Peyer's patch (tissue), 4 donors: Measurements from ENCODE around the gene PALLD. TPM values are rescaled to one million over a fixed set of nuclear protein-coding genes. Genes with fewer than 3 reads are reported as not detected.

Experiments used
- DNase-seq, 3 donors: peaks; one replicate each; pipeline ENCODE4 v3.0.0-alpha.2; 2017 to 2019
- H3K27ac ChIP-seq, 4 donors: fragments of 200-600 bp; sonication (generic); one replicate each; pipeline ENCODE4 v1.5.1; 2016 to 2019
- H3K27me3 ChIP-seq, 2 donors: fragments of 200-600 bp; sonication (generic); one replicate each; pipeline ENCODE4 v1.5.1; 2019
- H3K36me3 ChIP-seq, 3 donors: fragments of 200-600 bp; sonication (generic); one replicate each; pipeline ENCODE4 v1.5.1; 2016 to 2019
- H3K4me1 ChIP-seq, 4 donors: fragments of 200-600 bp; sonication (generic); one replicate each; pipeline ENCODE4 v1.5.1; 2016 to 2019
- H3K4me3 ChIP-seq, 4 donors: fragments of 200-600 bp; sonication (generic); 1 replicate in 3 of 4; 2 replicates in 1 of 4; pipeline ENCODE4 v1.5.1; 2016 to 2019; ENCODE audit warnings: mild to moderate bottlenecking in 1 of 4
- H3K9me3 ChIP-seq, 4 donors: fragments of 200-600 bp; sonication (generic); one replicate each; pipeline ENCODE4 v1.5.1; 2016 to 2019; ENCODE audit warnings: mild to moderate bottlenecking in 1 of 4
- POLR2A ChIP-seq, 2 donors: fragments of 450-650 bp; IDR thresholded peaks; one replicate each; pipeline ENCODE4 v1.5.1; 2017; ENCODE audit warnings: antibody characterized with exemption in 2 of 2, mild to moderate bottlenecking in 2 of 2, moderate library complexity in 2 of 2
- total RNA-seq, 4 donors: library from RNA; depleted of rRNA; stranded (reverse); fragments of >200 nt; gene quantifications; one replicate each; pipeline ENCODE4 v1.1.0, GENCODE V29; 2016
- TF ChIP-seq, protein P1 (sequence below), 6 experiments: fragments of 450-650 bp in 4 of 6; fragments of 200-600 bp in 2 of 6; sonication (generic) in 1 of 6; IDR thresholded peaks; one replicate each; pipeline ENCODE4 v1.5.1; 2017 to 2019; ENCODE audit warnings: antibody characterized with exemption in 6 of 6, mild to moderate bottlenecking in 3 of 6, moderate library complexity in 1 of 6

Gene PALLD
- total RNA-seq, 4 donors from 2014 or later, result 68.0 to 175 (median 78.4) TPM

DNA sequence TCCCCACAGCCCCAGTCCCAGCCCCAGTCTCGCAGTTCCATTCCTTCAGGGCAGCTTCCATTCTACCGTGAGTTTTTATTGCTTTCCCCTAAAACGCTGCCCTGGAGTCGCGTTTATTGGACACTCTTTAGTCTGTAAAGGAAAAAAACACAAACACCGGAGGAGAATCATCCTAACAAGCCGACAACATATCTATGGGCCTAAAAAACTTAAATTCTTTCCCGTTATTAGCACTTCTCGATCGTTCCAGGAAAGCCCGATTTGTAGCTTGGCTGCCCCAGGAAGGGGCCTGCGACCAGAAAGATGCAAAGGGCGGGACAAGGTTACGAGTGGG is 334.7 kb downstream of the PALLD start:
- peaks cover 0 to 8% (median 0%) of the 10 kb centered on the region in 4 donors for H3K4me1 ChIP-seq
- H3K27ac ChIP-seq, result peak overlapping the region; percentile 68 to 88 (median 82)
- H3K27me3 ChIP-seq, result no peaks in the 10 kb centered on the region
- TF ChIP-seq POLR2A (IDR thresholded peaks at IDR 0.05), result no peak
- TF ChIP-seq, protein P1, sequence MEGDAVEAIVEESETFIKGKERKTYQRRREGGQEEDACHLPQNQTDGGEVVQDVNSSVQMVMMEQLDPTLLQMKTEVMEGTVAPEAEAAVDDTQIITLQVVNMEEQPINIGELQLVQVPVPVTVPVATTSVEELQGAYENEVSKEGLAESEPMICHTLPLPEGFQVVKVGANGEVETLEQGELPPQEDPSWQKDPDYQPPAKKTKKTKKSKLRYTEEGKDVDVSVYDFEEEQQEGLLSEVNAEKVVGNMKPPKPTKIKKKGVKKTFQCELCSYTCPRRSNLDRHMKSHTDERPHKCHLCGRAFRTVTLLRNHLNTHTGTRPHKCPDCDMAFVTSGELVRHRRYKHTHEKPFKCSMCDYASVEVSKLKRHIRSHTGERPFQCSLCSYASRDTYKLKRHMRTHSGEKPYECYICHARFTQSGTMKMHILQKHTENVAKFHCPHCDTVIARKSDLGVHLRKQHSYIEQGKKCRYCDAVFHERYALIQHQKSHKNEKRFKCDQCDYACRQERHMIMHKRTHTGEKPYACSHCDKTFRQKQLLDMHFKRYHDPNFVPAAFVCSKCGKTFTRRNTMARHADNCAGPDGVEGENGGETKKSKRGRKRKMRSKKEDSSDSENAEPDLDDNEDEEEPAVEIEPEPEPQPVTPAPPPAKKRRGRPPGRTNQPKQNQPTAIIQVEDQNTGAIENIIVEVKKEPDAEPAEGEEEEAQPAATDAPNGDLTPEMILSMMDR (IDR thresholded peaks at IDR 0.05), result no peak
- no peaks in the 10 kb centered on the region for H3K9me3 ChIP-seq
- no peaks in the 10 kb centered on the region for H3K36me3 ChIP-seq
- DNase-seq, result no peak
- peak overlapping the region; percentile 47 to 77 (median 74) for H3K4me3 ChIP-seq

DNA sequence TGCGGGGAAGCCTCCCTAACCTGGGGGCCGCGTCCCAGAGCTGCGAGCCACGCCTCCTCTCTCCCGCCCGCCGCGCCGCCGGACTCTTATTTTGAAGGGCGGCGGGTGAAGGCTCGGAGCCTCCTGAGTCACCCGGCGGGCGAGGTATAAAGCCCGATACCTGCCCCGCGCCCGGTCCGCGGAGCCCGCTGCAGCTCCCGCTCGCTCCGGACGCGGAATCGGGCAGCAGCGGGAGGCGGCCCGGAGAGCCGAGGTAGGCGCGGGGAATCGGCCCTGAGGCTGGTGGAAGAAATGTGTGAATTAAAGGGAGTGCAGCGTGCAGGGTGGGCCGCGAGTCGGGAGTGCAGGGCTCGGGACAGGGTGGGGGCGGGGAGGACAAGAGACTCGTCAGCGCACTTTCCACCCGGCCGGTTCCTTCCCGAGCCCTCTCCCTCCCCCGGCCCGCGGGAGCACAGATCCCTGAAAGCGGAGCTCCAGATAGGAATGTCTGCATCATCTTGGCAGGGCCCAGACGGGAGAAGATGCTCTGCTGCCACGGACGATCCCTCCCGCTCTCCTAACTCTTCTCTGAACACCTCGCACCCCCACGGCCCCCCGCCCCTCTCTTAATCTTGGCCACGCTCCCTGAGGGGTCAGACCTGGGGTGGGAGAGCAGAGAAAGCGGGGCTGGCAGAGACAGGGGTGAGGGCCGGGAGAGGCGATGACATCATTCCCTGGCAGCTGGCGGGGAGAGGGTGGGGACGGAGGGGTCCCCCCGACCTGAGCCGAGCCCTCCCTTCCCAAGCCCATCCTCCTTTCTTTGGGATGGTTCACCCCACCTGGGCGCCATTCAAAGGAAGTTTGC is 335.3 kb downstream of the PALLD start:
- TF ChIP-seq, protein P1 (IDR thresholded peaks at IDR 0.05), result no peak
- peak; percentile 85 to 89 for TF ChIP-seq POLR2A (IDR thresholded peaks at IDR 0.05)
- peak; percentile 53 to 88 (median 87) for DNase-seq

DNA sequence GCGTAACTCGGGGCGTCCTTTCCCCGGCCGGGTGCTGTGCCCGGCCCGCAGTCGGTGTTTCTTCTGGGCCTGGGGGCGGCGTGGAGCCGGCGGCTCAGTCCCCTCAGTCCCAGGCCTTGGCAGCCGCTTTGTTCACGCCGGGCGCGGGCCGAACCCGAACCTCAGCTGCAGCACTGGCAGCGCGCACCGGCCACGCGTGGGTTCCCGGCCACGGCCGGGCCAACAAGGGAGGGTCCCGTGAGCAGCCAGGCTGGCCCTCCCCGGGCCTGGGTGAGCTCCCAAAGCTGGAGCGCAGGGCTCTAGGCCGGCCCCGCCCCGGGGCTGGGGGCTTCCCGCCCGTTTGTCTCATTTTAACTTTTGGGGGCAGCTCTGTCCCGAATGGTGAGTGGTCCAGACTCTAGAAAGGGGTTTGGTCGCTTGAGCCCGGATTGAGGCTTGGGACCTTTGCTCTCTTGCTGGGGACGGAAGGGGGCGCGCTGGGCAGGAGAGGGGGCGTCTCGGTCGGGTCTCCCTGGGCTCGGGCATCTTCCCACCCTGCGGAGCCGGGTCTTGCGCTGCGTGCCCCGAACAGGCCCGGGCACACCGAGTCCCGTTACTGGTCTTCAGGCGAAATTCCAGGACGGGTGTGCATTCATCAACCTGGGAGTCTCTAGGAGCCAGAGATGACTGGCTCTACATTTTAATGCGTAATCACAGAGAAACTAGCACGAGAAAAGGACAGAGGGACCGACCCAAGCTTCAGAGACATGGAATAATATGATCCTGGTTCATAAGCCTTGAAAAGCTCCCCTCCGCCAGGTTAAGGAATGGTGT is 336.1 kb downstream of the PALLD start:
- peaks cover 0 to 8% (median 0%) of the 10 kb centered on the region in 4 donors for H3K4me1 ChIP-seq
- no peaks in the 10 kb centered on the region for H3K27me3 ChIP-seq

More for the DNA sequence above, 335.3 kb downstream of the PALLD start:
- H3K36me3 ChIP-seq, result no peaks in the 10 kb centered on the region
- H3K9me3 ChIP-seq, result no peaks in the 10 kb centered on the region
- no peaks in the 10 kb centered on the region for H3K27me3 ChIP-seq
- peak overlapping the region; percentile 68 to 88 (median 82) for H3K27ac ChIP-seq
- peaks cover 0 to 8% (median 0%) of the 10 kb centered on the region in 4 donors for H3K4me1 ChIP-seq
- peak overlapping the region; percentile 47 to 77 (median 74) for H3K4me3 ChIP-seq

DNA sequence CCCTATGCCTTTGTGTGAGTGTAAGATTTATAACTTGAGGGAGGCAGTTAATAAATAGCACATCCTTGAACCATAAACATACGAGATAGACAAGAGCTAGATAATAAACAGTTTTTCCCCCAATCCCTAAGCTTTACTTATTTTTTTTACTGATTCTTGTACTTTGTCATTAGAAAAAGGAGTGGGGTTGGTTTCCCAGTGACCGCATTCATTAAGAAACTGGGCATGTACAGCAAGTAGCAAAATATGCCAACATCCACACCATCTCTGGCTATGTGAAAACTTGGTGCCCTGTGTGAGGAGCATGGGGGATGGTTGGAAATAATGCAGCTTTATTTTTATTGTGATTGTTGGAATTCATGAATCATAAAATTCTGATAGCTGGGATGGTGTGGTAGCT is 337.0 kb downstream of the PALLD start:
- H3K36me3 ChIP-seq, result no peaks in the 10 kb centered on the region
- peak overlapping the region in 3 of 4 donors; percentile 17 to 74 (median 47) for H3K4me3 ChIP-seq
- H3K27ac ChIP-seq, result peak overlapping the region; percentile 68 to 88 (median 82)
- no peaks in the 10 kb centered on the region for H3K9me3 ChIP-seq
- DNase-seq, result no peak
- H3K4me1 ChIP-seq, result peaks cover 0 to 8% (median 0%) of the 10 kb centered on the region in 4 donors
- H3K27me3 ChIP-seq, result no peaks in the 10 kb centered on the region
- no peak for TF ChIP-seq POLR2A (IDR thresholded peaks at IDR 0.05)

More for the DNA sequence above, 336.1 kb downstream of the PALLD start:
- no peak for TF ChIP-seq POLR2A (IDR thresholded peaks at IDR 0.05)
- TF ChIP-seq, protein P1 (IDR thresholded peaks at IDR 0.05), result no peak
- DNase-seq, result peak in 2 of 3 donors; percentile 50 to 56
- H3K4me3 ChIP-seq, result peak overlapping the region; percentile 47 to 77 (median 74)
- no peaks in the 10 kb centered on the region for H3K36me3 ChIP-seq
- peak overlapping the region; percentile 68 to 88 (median 82) for H3K27ac ChIP-seq
- no peaks in the 10 kb centered on the region for H3K9me3 ChIP-seq

DNA sequence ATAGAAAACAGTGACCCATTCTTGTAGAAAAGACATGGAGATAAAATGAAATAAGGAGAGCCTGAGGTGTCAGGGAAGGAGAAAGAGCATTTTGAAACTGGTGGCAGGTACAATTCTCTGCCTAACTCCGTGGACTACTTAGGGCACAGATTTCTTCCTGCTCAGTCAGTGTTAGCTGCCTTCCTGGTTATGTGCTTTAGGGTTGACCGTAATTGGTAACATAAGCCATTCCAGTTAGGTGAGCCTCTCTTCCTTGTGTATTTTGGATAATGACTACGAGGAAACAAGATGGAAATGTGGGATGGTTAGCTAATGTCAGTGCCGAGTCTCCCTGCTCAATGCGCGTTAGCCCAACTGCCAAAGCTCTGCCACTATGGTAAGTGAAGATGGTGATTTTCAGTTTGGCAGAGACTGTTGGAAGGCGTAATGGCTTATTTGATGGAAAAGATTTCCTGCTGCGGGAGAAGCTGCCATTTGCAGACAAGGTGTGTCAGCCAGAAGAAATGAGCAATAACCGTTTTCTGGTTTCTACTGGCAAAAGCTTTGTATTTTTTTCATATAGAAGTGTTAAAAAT is 339.1 kb downstream of the PALLD start:
- Histone ChIP-seq H3K4me3 (peak overlapping the region in 1 of 4 donors; percentile 74), H3K4me1 (peaks cover 0 to 21% (median 0%) of the 10 kb centered on the region in 4 donors)

More for the DNA sequence above, 339.1 kb downstream of the PALLD start:
- H3K27me3 ChIP-seq, result no peaks in the 10 kb centered on the region
- no peak for DNase-seq
- H3K9me3 ChIP-seq, result no peaks in the 10 kb centered on the region
- no peaks in the 10 kb centered on the region for H3K36me3 ChIP-seq
- peak overlapping the region in 2 of 4 donors; percentile 31 to 88 for H3K27ac ChIP-seq
- TF ChIP-seq, protein P1 (IDR thresholded peaks at IDR 0.05), result no peak
- TF ChIP-seq POLR2A (IDR thresholded peaks at IDR 0.05), result no peak
